Measurements from ENCODE around the gene THEMIS. TPM values are rescaled to one million over a fixed set of nuclear protein-coding genes. Genes with fewer than 3 reads are reported as not detected.

Gene THEMIS
- total and polyA plus RNA-seq, 10 of the 15 experiments (the other 5 are each of a cell fraction or from before 2014, with no cell fraction given) = 0.06 to 1.5 (median 0.08) TPM; not detected in 6

DNA sequence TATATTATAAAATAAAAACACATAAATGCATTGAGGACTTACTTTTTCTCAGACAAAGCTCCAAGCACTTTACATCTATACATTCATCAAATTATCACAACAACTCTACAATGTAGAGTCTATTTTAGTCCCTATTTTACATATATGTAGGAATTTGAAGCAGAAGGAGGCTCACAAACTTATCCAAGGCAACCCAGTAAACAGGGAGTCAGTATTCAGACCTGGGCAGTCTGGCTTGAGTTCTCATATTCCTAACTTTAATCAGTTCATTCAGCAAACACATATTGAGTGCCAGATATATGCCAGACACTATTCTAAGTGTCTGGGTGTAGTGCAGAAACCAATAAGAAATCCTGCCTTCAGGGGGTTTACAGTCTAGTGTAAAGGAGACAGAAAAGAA, 194.6 kb downstream of the THEMIS start:
- H3K4me3 ChIP-seq = no peak overlapping the region
- no peak overlapping the region for H3K4me2 ChIP-seq (ENCODE audit: control insufficient read depth, insufficient read depth)
- BruUV-seq (replicated peaks) = no TSS peak
- no peaks in the 10 kb centered on the region for H3K4me1 ChIP-seq (ENCODE audit: control insufficient read depth, insufficient read depth, low read length)
- SMC1A ChIA-PET (ENCODE audit: uncharacterized antibody, unreplicated experiment) = no interaction called here
- H3K36me3 ChIP-seq (ENCODE audit: control insufficient read depth in 2 of 2, insufficient read depth in 2 of 2, low read length in 1 of 2) = no peaks in the 10 kb centered on the region
- no peak overlapping the region for H3K27ac ChIP-seq (ENCODE audit: control insufficient read depth, insufficient read depth)
- H3K27me3 ChIP-seq (replicated peaks in 1 of 2; ENCODE audit: control insufficient read depth in 2 of 2, insufficient read depth in 2 of 2, low read length in 1 of 2) = no peaks in the 10 kb centered on the region
- H3K79me2 ChIP-seq (ENCODE audit: control insufficient read depth, insufficient read depth, low read length) = no peaks in the 10 kb centered on the region
- in situ Hi-C loops (cut with MboI) = no loop called here
- no peaks in the 10 kb centered on the region for H4K20me1 ChIP-seq (ENCODE audit: control insufficient read depth, insufficient read depth)
- TF ChIP-seq, protein P1, sequence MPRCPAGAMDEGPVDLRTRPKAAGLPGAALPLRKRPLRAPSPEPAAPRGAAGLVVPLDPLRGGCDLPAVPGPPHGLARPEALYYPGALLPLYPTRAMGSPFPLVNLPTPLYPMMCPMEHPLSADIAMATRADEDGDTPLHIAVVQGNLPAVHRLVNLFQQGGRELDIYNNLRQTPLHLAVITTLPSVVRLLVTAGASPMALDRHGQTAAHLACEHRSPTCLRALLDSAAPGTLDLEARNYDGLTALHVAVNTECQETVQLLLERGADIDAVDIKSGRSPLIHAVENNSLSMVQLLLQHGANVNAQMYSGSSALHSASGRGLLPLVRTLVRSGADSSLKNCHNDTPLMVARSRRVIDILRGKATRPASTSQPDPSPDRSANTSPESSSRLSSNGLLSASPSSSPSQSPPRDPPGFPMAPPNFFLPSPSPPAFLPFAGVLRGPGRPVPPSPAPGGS (IDR thresholded peaks at IDR 0.05; ENCODE audit: borderline replicate concordance, insufficient read depth, low read depth, low read length, poor library complexity, severe bottlenecking) = no peak
- TF ChIP-seq EP300 (IDR thresholded peaks at IDR 0.05; ENCODE audit: borderline replicate concordance in 1 of 2, control insufficient read depth in 1 of 2, low read depth in 2 of 2, low read length in 2 of 2) (no peak), TARDBP (IDR thresholded peaks at IDR 0.05; ENCODE audit: borderline replicate concordance) (no peak), MYB (IDR thresholded peaks at IDR 0.05; ENCODE audit: borderline replicate concordance, low read depth, low read length) (no peak), NFIC (IDR thresholded peaks at IDR 0.05; ENCODE audit: low read depth, low read length) (no peak), YY1 (IDR thresholded peaks at IDR 0.05; ENCODE audit: low read depth, low read length) (no peak), CHD1 (IDR thresholded peaks at IDR 0.05; ENCODE audit: low read depth, low read length) (no peak), NRF1 (conservative IDR thresholded peaks at IDR 0.05; ENCODE audit: low read depth, low read length) (no peak)
- POLR2A ChIA-PET = no interaction called here
- no peak overlapping the region for H2AFZ ChIP-seq (ENCODE audit: control insufficient read depth, low read depth, low read length)
- DNase-seq (ENCODE audit: low read depth, low spot score) (no peak), ATAC-seq (no peak), FAIRE-seq (no peak)
- intact Hi-C loops (cut with micrococcal nuclease; ENCODE audit: unreplicated experiment) = no loop called here
- CTCF ChIA-PET = no interaction called here
- RAD21 ChIA-PET (ENCODE audit: unreplicated experiment) = no interaction called here
- no peak overlapping the region for H3K9ac ChIP-seq (ENCODE audit: control insufficient read depth, insufficient read depth, low read length)
- no peaks in the 10 kb centered on the region for H3K9me3 ChIP-seq (replicated peaks; ENCODE audit: control insufficient read depth, insufficient read depth, low read length)

Measured in GM12878 (cell line).